HG02763 (cell line): ENCODE data around the gene MAP2K4.
"Not testable (repeated sequence)": the region's sequence is repeated elsewhere in the genome, so short reads cannot be mapped to it uniquely, and the experiment has no call there.

Source experiments
- ATAC-seq: cut with Tn5 transposase; IDR thresholded peaks from one replicate; pipeline ENCODE4 v1.9.1; 2021; ENCODE audit warnings: mild to moderate bottlenecking, moderate library complexity; ENCODE audit not compliant: unreplicated experiment

The MAP2K4 gene

DNA sequence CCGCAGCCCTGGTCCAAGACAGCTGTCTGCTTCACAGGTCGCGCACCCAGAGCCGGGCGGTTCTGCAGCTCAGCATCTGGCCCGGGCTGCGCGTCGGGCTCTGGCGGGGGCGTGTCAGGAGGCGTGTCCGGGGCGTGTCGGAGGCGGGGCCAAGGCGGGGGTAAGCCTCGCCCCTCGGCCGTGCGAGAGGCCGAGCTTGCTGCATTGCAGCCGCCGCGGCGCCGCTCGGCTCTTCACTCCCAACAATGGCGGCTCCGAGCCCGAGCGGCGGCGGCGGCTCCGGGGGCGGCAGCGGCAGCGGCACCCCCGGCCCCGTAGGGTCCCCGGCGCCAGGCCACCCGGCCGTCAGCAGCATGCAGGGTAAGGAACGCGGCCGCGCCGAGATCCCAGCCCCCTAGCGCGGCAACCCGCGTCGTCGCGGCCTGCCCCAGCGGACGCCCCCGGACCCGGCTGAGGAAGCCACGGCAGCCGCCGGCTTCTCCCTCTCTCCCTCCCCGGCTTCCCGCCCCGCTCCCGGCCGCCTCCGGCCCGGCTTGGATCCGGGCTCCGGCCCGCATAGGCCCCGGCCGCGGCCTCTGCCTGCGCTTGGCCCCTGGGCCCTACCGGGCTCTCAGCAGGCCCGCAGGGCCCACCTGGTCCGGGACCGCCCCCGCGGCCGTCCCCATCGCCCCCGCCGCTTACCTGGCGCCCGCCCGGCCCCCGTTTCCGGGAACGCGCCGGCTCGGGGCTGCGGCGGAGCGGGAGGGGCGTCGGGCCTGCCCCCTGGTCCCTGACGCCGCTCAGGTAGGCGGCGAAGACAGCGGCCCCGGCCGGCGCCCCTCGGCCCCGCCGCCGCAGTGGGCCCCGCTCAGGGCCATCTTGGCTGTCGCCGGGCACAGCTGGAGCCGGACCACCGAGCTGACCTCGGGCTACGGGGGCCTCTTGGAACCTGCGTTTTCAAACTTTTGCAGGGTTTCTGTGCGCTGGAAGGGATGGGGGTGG is at the start of gene MAP2K4:
MAP2K4 (plus strand) TSS at position 236 of the 981 bp plus-strand sequence; CDS start at position 246, 10 bp downstream.
- peak; percentile 93 for ATAC-seq

GRCh38 chr17:11972741-11973140 is 47.9 kb upstream of the MAP2K4 start:
- not testable (repeated sequence) for ATAC-seq

DNA sequence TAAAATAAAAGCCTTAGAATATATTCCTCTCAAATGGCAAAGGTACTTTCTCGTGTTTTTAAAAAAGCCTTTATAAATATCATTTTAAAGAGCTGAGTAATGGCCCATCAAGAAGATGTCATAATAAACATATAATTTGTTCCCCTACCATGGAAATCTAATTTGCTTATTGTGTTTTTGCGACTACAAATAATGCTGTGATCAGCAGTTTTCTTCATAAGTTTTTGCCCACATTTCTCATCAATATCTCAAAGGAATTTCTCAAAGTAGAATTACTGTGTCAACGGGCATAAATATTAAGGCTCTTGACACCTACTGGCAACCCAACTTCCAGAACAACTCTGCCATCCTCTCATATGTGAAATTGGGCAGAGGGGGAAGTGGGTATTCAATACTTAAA is 40.9 kb upstream of the MAP2K4 start:
- ATAC-seq = no peak

- ATAC-seq = no peak
These were observed 39.9 kb upstream of the MAP2K4 start for GRCh38 chr17:11980813-11981212.

DNA sequence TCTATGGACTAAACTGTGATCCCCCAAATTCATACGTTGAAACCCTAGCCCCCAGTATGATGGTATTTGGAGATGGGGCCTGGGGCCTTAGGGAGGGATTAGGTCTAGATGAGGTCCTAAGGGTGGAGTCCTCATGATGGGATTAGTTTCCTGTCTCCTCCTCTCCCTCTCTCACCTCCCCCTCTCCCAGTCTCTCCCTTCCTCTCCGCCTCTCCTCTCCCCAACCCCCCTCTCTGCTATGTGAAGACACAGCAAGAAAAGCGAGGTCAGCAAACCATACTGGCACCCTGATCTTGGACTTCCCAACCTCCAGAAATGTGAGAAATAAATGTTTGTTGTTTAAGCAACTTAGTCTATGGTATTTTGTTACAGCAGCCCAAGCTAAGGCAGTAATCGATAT is 38.8 kb upstream of the MAP2K4 start:
- ATAC-seq = no peak

GRCh38 chr17:11986179-11986941 is 34.3 kb upstream of the MAP2K4 start:
- ATAC-seq = no peak

- no peak for ATAC-seq
These were observed 33.7 kb upstream of the MAP2K4 start for GRCh38 chr17:11986942-11987329.

GRCh38 chr17:11990363-11990983 is 30.2 kb upstream of the MAP2K4 start:
- ATAC-seq = no peak

GRCh38 chr17:11991461-11991860 is 29.2 kb upstream of the MAP2K4 start:
- ATAC-seq = no peak

- peak; percentile 20 for ATAC-seq
These were observed 23.9 kb upstream of the MAP2K4 start for GRCh38 chr17:11996722-11997146.

DNA sequence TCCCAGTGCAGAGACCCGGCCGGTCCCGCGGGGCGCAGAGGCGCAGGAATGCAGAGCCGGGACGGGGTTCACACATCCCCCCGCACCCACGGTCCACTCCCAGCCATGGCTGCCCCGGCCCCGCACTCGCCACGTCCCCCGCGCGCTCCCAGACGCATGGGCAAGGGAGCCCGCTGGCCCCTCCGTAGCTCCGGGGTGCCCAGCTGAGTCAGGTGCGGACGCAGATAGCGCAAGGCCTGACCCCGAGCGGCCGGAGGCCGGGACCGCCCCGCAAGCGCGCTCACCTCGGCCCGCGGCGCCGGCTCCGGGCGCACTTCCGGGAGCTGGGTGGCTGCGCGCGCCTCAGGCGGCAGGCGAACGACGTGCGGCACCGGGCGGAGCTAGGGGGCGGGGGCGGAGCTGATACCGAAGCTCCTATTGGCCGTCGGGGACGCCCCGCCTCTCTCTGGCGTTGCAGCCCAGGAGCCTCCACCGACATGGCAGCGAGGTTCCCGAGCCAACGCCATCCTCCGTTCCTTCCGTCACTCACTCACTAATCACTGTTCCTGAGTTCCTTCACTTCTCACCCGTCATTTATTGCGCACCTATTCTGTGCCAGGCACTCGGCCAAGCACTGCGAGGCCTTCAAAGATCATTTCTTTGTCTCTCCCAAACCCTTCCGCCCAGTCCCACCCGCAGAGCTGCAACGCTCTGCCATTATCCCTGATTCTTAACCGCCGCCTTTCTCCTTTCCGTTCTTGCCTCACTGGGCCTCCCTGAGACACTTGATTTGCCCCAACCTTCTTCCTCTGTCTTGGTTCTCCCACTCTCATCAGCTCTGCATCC is 23.3 kb upstream of the MAP2K4 start, which contains the start of gene ZNF18:
ZNF18 (minus strand) TSS at position 329 of the 825 bp plus-strand sequence. CDS start 4,646 bp downstream, outside the sequence.
- ATAC-seq = peak; percentile 97

GRCh38 chr17:11997972-11998233 is 22.8 kb upstream of the MAP2K4 start:
- ATAC-seq = no peak

DNA sequence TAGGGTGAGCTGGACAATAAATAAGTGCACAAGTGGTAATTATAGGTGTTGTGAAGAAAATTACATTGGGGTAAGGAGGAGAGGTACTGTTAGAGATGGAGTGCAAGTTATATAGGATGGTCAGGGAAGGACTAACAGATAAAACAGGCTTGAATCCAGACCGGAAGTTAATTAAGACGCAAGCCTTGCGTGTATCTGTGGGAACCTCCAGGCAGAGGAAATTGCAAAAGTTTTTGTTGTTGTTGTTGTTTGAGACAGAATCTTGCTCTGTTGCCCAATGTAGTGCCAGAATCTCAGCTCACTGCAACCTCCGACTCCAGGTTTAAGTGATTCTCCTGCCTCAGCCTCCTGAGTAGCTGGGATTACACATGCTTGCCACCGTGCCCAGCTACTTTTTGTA is 21.0 kb upstream of the MAP2K4 start:
- ATAC-seq = no peak

- no peak for ATAC-seq
These were observed 13.2 kb upstream of the MAP2K4 start for GRCh38 chr17:12007466-12007865.

GRCh38 chr17:12021623-12022140 is 1.0 kb downstream of the MAP2K4 start:
- no peak for ATAC-seq

GRCh38 chr17:12022310-12022709 is 1.6 kb downstream of the MAP2K4 start:
- no peak for ATAC-seq

DNA sequence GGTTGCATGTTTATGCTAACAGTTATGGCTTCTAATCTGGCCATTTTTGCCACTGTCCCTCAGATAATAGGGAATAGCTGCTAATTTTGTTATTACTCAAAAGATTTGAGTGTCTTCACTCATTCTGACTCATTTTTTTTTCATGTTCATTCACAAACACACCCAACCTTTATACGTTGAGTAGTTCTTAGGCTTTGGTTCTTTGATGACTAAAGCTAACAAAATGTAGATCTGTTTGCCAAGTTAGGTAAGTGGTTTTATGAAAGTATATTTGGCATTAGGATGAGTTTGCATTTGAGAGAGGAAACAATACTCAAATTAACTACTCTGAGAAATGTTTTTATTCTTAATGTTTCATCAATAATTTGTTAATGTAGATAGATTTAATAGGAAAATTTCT is 3.6 kb downstream of the MAP2K4 start:
- no peak for ATAC-seq

DNA sequence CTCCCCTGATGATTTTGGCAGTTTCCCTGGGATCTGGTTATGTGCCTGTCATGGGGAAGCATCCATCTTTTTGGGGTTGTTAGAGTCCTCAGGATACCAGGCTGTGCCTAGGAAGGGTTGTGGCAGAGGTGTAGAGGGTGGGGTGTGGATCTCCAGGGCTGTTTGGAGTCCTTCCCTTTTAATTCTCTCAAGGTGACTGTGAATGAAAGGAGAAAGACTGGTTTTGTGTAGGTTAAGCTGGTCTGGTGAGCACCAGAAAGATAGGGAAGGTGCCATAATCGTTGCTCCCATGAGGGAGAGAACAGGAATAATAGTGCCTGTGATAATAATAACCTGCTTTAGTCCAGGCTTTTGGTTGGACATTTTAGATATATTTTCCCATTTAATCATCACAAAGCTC is 7.0 kb downstream of the MAP2K4 start:
- ATAC-seq = no peak

DNA sequence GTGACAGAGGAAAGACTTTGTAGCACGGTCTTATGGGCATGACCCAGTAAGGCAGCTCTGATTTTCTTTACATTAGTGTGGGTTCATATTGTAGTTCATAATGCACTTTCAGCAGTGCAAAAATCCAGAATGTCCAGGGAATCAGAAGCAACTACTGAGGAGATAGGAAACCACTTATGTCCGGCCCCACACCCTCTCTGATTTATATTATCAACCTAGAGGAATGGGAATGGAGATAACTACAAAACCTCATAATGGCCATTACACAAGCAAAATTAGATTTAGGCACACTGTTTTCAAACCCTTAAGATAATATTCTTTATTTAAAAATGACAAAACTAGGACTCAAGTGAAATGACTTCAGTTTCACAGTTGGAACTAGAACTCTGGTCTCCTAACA is 7.9 kb downstream of the MAP2K4 start:
- ATAC-seq = no peak

GRCh38 chr17:12034538-12034937 is 13.9 kb downstream of the MAP2K4 start:
- no peak for ATAC-seq
